Dedifferentiated amniotic fluid mesenchymal stem cell (primary cell): ENCODE results near the gene ICA1.
A peak's percentile ranks its signal among the peaks of the same experiment; 100 is the strongest.

Source experiments
- DNase-seq: peaks from one replicate; pipeline ENCODE4 v3.0.0-alpha.2; 2016; ENCODE audit errors: extremely low spot score

Gene ICA1

GRCh38 chr7:8133188-8133848 lies 128.6 kb downstream of the ICA1 start:
- no peak for DNase-seq

- no peak for DNase-seq
These were observed 130.0 kb downstream of the ICA1 start for GRCh38 chr7:8131694-8132605.

- no peak for DNase-seq
These were observed 131.3 kb downstream of the ICA1 start for GRCh38 chr7:8130663-8131062.

GRCh38 chr7:8129318-8129659 lies 132.7 kb downstream of the ICA1 start:
- no peak for DNase-seq

GRCh38 chr7:8128449-8129317 lies 133.3 kb downstream of the ICA1 start:
- no peak for DNase-seq

- DNase-seq: no peak
These were observed 135.3 kb downstream of the ICA1 start for GRCh38 chr7:8126601-8127167.

- DNase-seq: no peak
These were observed 136.1 kb downstream of the ICA1 start for GRCh38 chr7:8125680-8126444.

GRCh38 chr7:8121243-8121642 lies 140.7 kb downstream of the ICA1 start:
- no peak for DNase-seq

GRCh38 chr7:8120390-8121058 lies 141.4 kb downstream of the ICA1 start:
- no peak for DNase-seq

GRCh38 chr7:8119262-8119661 lies 142.7 kb downstream of the ICA1 start:
- no peak for DNase-seq

- DNase-seq: no peak
These were observed 144.8 kb downstream of the ICA1 start for GRCh38 chr7:8117195-8117594.

- no peak for DNase-seq
These were observed 146.2 kb downstream of the ICA1 start for GRCh38 chr7:8115547-8116402.

GRCh38 chr7:8114175-8114574 lies 147.8 kb downstream of the ICA1 start:
- DNase-seq: no peak

GRCh38 chr7:8113184-8113583 lies 148.8 kb downstream of the ICA1 start:
- DNase-seq: no peak

GRCh38 chr7:8112685-8113084 lies 149.3 kb downstream of the ICA1 start:
- no peak for DNase-seq

GRCh38 chr7:8111282-8111960 lies 150.5 kb downstream of the ICA1 start:
- DNase-seq: no peak

- peak; percentile 30 for DNase-seq
These were observed 152.6 kb downstream of the ICA1 start for GRCh38 chr7:8109196-8110022.

GRCh38 chr7:8105449-8106095 lies 156.4 kb downstream of the ICA1 start:
- DNase-seq: no peak
